ACHN (cell line): ENCODE data around the gene ATIC.

ENCODE experiments used
- DNase-seq: peaks from one replicate; pipeline ENCODE4 v3.0.0-alpha.2; 2015
- in situ Hi-C: cut with HindIII; loops from 2 replicates; pipeline ENCODE4 v1.10.0; 2017; ENCODE audit warnings: low sequenced_read_pairs, low pct_ligation_motif_present, low pct_unique_long_range_greater_than_20kb

The ATIC gene

GRCh38 chr2:215311625-215312396 is at the start of gene ATIC:
Gene ATIC (plus strand): TSS chr2:215312059. CDS start chr2:215312143, 84 bp downstream.
- in situ Hi-C loops = no loop called here
- peak; percentile 97 for DNase-seq

DNA sequence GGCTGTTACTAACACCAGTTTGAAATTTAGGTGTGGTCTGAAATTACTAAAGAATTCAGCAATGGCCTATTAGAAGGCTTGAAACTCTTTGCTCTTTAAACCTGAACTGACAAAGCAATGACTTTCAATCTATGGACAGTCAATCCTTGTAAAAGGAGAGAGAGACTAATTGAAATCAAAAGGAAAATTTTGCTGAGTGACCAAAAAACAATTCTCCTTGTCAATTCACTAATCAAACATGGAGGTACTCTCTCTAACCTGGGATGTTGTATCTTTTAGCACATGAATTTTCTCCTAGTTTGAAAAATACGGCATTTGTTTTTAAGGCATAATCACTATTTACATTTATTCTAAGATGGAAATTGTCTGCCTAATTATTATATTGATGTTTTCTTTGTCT is 49.6 kb upstream of the ATIC start:
- in situ Hi-C loops = no loop called here
- DNase-seq = no peak

GRCh38 chr2:215262741-215263362 is 49.0 kb upstream of the ATIC start:
- in situ Hi-C loops = no loop called here
- no peak for DNase-seq

DNA sequence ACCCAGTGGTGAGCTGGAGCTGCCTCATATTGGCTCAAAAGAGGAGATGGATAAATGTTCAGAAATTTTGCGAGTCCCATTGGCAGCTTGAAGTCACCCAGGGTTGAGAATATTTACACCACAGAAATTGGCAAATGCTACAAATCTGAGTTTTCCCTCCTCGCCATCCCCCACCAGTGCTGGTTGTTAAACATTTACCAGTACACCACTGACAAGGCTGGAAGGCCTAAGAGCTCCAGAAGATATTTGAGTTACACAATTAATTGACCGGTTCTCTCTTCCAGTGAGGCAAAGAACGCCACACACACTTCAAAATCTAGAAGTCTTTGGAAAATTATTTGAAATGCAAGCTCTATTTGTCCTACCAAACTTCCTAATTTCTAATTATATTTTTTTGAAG is 47.5 kb upstream of the ATIC start:
- no peak for DNase-seq
- in situ Hi-C loops = no loop called here

- DNase-seq = peak; percentile 84
- in situ Hi-C loops = no loop called here
These were observed 42.3 kb upstream of the ATIC start for GRCh38 chr2:215269397-215270117.

- DNase-seq = no peak
- in situ Hi-C loops = no loop called here
These were observed 41.8 kb upstream of the ATIC start for GRCh38 chr2:215270118-215270451.

- in situ Hi-C loops = no loop called here
- no peak for DNase-seq
These were observed 40.4 kb upstream of the ATIC start for GRCh38 chr2:215271446-215271845.

GRCh38 chr2:215272918-215273317 is 38.9 kb upstream of the ATIC start:
- in situ Hi-C loops = no loop called here
- no peak for DNase-seq

DNA sequence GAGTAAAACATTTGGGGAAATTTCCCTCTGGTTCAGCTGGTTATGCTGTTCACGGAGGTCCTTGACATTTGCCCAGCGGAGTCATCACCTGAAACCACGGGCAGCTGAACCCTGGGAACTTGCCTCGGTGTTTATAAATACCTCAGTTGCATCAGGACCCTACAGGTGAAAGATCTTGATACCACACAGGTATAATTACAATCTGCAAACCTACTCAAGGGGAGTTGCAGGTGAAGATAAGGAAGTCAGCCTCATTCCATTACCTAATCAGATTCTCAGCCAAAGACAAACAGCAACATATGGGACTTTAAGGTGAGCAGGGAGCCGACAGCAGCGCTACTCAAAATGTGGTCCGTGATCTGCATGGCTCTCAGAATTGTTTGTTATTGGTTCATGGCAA is 37.0 kb upstream of the ATIC start:
- DNase-seq = no peak
- in situ Hi-C loops = no loop called here

DNA sequence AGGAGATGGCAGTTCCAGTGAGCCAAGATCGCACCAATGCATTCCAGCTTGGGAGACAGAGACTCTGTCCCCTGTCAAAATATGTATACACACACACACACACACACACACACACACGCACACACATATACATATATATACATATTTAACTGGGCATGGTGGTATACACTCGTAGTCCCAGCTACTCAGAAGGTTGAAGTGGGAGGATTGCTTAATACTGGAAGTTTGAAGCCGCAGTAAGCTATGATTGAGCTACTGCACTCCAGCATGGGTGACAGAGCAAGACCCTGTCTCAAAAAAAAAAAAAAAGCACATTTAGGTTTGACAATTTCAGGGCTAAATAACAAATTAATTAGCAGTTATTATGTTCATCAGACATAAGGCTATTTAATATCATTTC is 36.0 kb upstream of the ATIC start:
- in situ Hi-C loops = no loop called here
- DNase-seq = no peak

DNA sequence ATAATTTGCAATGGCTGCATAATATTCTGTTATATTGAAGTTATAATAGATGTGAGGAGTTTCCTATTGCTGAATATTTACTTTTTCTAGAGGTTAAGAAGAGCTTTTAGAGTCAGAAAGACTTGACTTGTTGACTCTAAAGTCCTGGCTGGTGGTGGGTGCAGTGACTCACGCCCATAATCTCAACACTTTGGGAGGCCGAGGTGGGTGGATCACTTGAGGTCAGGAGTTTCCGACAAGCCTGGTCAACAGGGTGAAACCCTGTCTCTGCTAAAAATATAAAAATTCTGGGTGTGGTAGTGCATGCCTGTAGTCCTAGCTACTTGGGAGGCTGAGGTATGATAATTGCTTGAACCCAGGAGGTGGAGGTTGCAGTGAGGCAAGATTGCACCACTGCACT is 33.9 kb upstream of the ATIC start:
- in situ Hi-C loops = no loop called here

DNA sequence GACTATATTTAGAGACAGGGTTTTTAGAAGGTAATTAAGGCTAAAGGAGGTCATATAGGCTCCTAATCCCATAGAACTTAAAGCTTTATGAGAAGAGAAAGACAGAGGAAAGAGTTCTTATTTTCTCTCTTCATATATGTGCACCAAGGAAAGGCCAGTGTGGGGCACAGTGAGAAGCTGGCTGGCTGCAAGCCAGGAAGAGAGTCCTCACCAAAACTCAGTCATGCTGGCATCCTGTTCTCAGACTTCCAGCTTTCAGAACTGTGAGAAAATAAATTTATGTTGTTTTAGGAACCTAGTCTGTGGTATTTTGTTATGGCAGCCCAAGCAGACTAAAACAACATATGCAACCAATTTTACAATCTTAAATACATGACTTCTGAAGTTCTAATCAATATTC is 31.5 kb upstream of the ATIC start:
- in situ Hi-C loops = no loop called here
- no peak for DNase-seq

More for the DNA sequence above, 33.9 kb upstream of the ATIC start:
- no peak for DNase-seq

DNA sequence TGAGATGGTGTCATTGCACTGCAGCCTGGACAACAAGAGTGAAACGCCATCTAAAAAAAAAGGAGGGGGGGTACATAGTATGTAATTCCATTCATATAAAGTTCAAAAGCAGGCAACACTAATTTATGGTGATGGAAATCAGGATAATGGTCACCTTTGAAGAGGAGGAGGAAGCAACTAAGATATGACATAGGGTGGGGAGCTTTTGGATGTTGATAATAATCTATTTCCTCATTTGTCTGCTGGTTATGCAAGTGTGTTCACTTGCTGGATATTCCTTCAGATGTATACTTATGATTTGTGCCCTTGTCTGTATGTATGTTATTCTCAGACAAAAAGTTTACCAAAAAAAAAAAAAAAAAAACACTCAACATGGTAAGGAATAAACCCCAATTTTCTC is 28.6 kb upstream of the ATIC start:
- DNase-seq = no peak
- in situ Hi-C loops = no loop called here

DNA sequence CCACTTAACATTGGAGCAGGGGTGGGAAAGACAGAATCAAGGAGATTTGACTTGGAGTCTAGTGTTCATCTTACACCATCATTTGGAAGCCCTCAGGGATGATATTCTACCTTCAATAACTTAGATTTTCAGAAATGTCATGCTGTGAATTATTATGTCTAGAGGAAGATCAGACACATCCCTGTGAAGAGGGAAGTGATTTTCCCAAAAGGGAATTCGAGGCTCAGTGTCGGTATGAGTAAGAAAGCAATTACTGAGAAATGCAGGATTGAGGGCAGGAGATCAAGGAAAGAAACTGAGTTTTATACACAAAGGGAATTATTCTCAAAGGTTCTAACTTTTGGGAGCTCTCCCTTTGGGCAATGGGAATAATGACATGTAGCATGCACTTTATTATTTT is 25.6 kb upstream of the ATIC start:
- DNase-seq = no peak

GRCh38 chr2:215288112-215288815 is 23.6 kb upstream of the ATIC start:
- DNase-seq = no peak
- in situ Hi-C loops = no loop called here

More for the DNA sequence above, 25.6 kb upstream of the ATIC start:
- in situ Hi-C loops = no loop called here

DNA sequence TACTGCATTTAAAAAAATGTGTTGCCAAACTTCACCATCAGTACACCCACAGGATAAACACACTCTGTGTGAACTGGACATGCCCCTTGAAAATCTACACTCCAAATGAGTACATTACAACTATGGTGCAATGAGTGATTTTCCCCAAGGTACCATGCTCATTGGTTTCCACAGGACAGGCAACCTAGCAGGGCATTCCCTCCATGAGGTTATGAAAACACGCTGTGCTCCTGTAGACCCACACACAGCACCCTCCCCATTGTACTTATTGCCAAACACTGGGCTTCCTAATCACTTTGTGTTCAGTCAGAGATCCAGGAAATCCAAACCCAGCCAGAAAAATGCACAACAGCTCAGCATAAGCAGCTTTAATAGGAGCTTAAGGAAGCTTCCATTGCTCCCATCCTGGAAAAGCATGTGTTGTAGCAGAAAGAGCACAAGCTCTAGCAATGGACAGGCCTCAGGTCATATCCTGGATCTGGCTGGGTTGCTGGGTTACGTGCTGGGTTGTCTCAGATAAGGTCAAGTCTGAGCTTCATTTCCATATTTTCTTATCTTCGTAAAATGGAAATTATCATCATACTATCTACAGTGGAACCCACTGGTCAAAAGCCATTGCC is 20.8 kb upstream of the ATIC start:
- in situ Hi-C loops = no loop called here

DNA sequence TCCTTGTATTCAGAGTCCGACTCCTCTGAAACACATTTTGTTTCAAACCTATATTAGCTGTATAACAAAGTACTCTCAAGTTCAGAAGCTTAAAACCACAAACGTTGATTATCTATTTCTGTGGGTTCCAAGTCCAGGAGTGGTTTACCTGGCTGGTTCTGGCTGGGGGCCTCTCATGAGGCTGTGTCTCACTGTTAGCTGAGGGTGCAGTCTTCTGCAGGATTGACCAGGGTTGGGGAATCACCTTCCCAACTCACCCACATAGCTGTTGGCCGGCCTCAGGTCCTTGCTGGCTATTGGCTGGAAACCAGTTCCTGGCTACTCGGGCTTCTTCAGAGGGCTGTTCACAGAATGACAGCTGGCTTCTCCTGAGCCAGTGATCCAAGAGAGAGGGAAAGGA is 18.0 kb upstream of the ATIC start:
- in situ Hi-C loops = no loop called here
- no peak for DNase-seq

More for the DNA sequence above, 20.8 kb upstream of the ATIC start:
- DNase-seq = no peak

DNA sequence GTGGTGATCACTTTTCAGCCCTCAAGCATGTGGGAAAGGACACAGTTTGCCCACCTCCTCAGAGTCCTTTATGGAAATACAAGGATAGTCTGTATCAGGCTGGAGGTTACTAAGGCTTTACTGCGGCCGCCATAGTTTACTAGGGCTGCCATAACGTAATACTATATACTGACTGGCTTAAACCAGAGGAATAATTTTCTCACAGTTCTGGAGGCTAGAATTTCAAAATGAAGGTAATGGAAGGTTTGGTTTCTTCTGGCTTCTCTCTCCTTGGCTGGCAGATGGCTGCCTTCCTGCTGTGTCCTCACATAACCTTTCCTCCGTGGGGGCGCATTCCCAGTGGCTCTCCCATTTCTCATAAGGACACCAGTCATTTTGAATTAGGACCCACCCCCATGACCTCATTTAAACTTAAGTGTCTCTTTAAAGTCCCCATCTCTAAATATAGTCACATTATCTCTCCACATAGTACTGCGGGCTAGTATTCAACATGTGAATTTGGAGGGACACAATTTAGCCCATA is 12.5 kb upstream of the ATIC start:
- no peak for DNase-seq
- in situ Hi-C loops = no loop called here

DNA sequence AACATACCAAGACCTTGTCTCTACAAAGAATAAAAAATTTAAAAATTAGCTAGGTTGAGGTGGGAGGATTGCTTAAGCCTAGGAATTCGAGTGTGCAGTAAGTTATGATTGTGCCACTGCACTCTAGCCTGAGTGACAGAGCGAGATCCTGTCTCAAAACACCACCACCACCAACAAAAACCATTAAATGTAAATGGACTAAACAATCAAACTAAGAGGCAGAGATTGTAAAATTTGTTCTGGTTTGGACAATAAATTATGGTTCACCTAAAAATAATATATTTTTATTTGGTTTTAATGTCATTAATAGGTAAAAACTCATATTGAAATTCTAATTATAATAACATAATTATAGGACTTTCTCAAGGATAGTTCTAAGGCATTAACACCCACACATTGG is 9.9 kb upstream of the ATIC start:
- DNase-seq = no peak
- in situ Hi-C loops = no loop called here
